ENCODE measurements around the gene PWWP2B. TPM values are rescaled to one million over a fixed set of nuclear protein-coding genes. Genes with fewer than 3 reads are reported as not detected.

PWWP2B gene
- total and polyA plus RNA-seq, 10 of the 15 experiments (the other 5 are each of a cell fraction or from before 2014, with no cell fraction given): 0.04 to 0.87 (median 0.35) TPM; not detected in 4

DNA sequence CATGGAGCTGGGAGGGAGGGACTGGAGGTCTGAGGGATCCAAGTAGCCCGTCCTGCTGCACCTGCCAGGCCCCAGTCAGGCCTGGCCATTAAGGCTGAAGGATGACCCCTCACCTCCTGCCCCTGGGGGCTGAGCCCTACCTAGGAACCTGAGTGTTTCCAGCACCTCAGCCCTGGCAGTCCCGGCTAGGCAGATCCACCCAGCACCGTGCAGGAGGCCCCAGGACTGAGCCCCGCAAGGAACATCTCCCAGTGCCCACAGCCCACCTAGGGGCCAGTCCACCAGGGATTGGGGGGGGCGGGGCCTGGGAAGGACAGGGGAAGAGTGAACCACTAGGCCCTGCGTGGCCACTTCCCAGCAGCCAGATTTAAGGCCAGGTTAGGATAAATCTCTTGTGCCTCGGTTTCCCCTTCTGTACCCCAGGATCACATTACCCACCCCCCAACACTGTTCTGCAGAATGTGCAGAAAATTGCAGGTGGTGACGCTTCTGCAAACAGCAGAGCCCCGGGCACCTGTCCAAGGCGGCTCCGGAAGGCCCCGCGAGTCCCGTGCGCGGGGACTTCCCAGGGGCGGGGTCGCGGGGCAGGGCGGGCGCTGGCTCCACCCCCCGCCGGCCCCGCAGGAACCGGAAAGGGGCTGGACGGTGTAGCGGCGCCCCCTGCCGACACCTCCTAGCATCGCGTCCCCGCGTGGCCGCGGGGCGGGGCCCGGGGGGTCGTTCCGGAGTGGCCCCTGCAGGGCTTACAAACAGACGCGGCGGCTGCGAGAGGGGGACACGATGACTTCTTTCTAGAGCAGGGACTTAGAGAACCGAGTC lies 55.9 kb downstream of the PWWP2B start (continued):
- peak; percentile 49; the same call in 1 of the 2 replicates for TF ChIP-seq RELB (IDR thresholded peaks at IDR 0.05; ENCODE audit: low read depth)
- no peak for TF ChIP-seq STAT3 (IDR thresholded peaks at IDR 0.05; ENCODE audit: low read depth, low read length)
- TF ChIP-seq ZNF24 (IDR thresholded peaks at IDR 0.05): 0 out of 2 replicates have a peak, but pooled peaks have one; percentile 36
- TF ChIP-seq LARP7 (IDR thresholded peaks at IDR 0.05): 0 out of 2 replicates have a peak, but pooled peaks have one; percentile 65
- peak; percentile 79 for TF ChIP-seq SMC3 (IDR thresholded peaks at IDR 0.05; ENCODE audit: borderline replicate concordance, low read length)
- peak; percentile 44 for TF ChIP-seq MEF2B (IDR thresholded peaks at IDR 0.05; ENCODE audit: partially characterized antibody, poor library complexity, severe bottlenecking)
- TF ChIP-seq RAD21 (IDR thresholded peaks at IDR 0.05; ENCODE audit: insufficient read depth, low read depth, low read length): peak; percentile 85
- TF ChIP-seq BCL11A (IDR thresholded peaks at IDR 0.05; ENCODE audit: low read depth, low read length): no peak
- TF ChIP-seq TCF12 (IDR thresholded peaks at IDR 0.05; ENCODE audit: low read depth, low read length): peak; percentile 68; the same call in 1 of the 2 replicates
- no peak for TF ChIP-seq SREBF2 (IDR thresholded peaks at IDR 0.05; ENCODE audit: low read length)
- TF ChIP-seq, protein P1, sequence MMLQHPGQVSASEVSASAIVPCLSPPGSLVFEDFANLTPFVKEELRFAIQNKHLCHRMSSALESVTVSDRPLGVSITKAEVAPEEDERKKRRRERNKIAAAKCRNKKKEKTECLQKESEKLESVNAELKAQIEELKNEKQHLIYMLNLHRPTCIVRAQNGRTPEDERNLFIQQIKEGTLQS (IDR thresholded peaks at IDR 0.05; ENCODE audit: borderline replicate concordance, extremely low read depth, low read depth, low read length): no peak
- TF ChIP-seq RBBP5 (conservative IDR thresholded peaks at IDR 0.05): no peak
- TF ChIP-seq CTCF (IDR thresholded peaks at IDR 0.05 in 2 of 3, conservative IDR thresholded peaks at IDR 0.05 in 1 of 3; ENCODE audit: control insufficient read depth in 2 of 3, extremely low read depth in 1 of 3, insufficient read depth in 1 of 3, low read depth in 3 of 3, low read length in 3 of 3): peak; percentile 81 to 97 (median 88)
- TF ChIP-seq MLLT1 (IDR thresholded peaks at IDR 0.05): no peak
- no peak; the same call in 1 of the 2 replicates for TF ChIP-seq PAX5 (IDR thresholded peaks at IDR 0.05; ENCODE audit: borderline replicate concordance, low read depth, low read length)
- TF ChIP-seq NFXL1 (IDR thresholded peaks at IDR 0.05; ENCODE audit: borderline replicate concordance): no peak
- TF ChIP-seq DPF2 (IDR thresholded peaks at IDR 0.05): peak; percentile 56
- TF ChIP-seq CBFB (IDR thresholded peaks at IDR 0.05; ENCODE audit: low read depth): no peak
- TF ChIP-seq SREBF1 (IDR thresholded peaks at IDR 0.05; ENCODE audit: low read length): no peak
- no peak for TF ChIP-seq SUZ12 (IDR thresholded peaks at IDR 0.05; ENCODE audit: unreplicated experiment)
- TF ChIP-seq, protein P2, sequence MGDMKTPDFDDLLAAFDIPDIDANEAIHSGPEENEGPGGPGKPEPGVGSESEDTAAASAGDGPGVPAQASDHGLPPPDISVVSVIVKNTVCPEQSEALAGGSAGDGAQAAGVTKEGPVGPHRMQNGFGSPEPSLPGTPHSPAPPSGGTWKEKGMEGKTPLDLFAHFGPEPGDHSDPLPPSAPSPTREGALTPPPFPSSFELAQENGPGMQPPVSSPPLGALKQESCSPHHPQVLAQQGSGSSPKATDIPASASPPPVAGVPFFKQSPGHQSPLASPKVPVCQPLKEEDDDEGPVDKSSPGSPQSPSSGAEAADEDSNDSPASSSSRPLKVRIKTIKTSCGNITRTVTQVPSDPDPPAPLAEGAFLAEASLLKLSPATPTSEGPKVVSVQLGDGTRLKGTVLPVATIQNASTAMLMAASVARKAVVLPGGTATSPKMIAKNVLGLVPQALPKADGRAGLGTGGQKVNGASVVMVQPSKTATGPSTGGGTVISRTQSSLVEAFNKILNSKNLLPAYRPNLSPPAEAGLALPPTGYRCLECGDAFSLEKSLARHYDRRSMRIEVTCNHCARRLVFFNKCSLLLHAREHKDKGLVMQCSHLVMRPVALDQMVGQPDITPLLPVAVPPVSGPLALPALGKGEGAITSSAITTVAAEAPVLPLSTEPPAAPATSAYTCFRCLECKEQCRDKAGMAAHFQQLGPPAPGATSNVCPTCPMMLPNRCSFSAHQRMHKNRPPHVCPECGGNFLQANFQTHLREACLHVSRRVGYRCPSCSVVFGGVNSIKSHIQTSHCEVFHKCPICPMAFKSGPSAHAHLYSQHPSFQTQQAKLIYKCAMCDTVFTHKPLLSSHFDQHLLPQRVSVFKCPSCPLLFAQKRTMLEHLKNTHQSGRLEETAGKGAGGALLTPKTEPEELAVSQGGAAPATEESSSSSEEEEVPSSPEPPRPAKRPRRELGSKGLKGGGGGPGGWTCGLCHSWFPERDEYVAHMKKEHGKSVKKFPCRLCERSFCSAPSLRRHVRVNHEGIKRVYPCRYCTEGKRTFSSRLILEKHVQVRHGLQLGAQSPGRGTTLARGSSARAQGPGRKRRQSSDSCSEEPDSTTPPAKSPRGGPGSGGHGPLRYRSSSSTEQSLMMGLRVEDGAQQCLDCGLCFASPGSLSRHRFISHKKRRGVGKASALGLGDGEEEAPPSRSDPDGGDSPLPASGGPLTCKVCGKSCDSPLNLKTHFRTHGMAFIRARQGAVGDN (IDR thresholded peaks at IDR 0.05): 0 out of 2 replicates have a peak, but pooled peaks have one; percentile 21
